Measurements from ENCODE around the gene TTF2. TPM values are rescaled to one million over a fixed set of nuclear protein-coding genes. Genes with fewer than 3 reads are reported as not detected.

TTF2 gene
- polyA plus RNA-seq, 1 donor (not counting 4 experiments of a cell fraction or from before 2014, with no cell fraction given) = 23.0 TPM

DNA sequence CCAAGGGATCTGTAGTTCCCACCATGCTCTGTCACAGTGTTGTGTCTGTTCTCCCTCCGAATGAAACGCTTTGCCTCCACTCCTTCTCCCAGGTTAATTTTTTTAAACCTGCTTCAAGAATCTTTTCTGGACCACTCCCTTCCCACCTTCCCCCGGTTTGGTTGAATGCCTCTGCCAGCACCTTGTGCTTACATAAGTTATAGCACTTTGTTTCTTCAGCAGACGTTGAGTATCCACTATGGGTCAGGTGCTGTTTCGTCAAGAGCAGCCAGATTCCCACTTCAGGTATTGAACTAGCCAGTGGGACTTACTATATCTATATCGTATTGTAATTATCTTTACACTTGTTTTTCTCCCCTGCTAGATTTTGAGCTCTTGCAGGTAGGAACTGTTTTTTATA lies 27.6 kb downstream of the TTF2 start:
- Histone ChIP-seq H3K9me3 (ENCODE audit: control insufficient read depth, low read depth, low read length) (no peaks in the 10 kb centered on the region), H3K9me1 (ENCODE audit: control insufficient read depth, extremely low read depth, insufficient read depth, low read length) (no peaks in the 10 kb centered on the region), H3K79me2 (ENCODE audit: control insufficient read depth, insufficient read depth, low read length) (no peaks in the 10 kb centered on the region), H3K4me2 (ENCODE audit: control insufficient read depth, extremely low read depth, insufficient read depth, low read depth, low read length) (no peak overlapping the region), H3K4me1 (ENCODE audit: control insufficient read depth, extremely low read depth, insufficient read depth, low read length) (peaks cover 7% of the 10 kb centered on the region), H3K9ac (ENCODE audit: control insufficient read depth, extremely low read depth, insufficient read depth, low read length) (no peak overlapping the region), H3K27me3 (ENCODE audit: control insufficient read depth, extremely low read depth, insufficient read depth, low read length) (no peaks in the 10 kb centered on the region), H3K27ac (ENCODE audit: control insufficient read depth, insufficient read depth, low read length) (no peak overlapping the region), H3K4me3 (ENCODE audit: control insufficient read depth in 2 of 3, extremely low read depth in 1 of 3, insufficient read depth in 2 of 3, low read depth in 1 of 3, low read length in 3 of 3) (no peak overlapping the region), H2AFZ (ENCODE audit: control insufficient read depth, low read length) (no peak overlapping the region), H4K20me1 (ENCODE audit: control insufficient read depth, extremely low read depth, insufficient read depth, low read length) (no peaks in the 10 kb centered on the region), H3K36me3 (ENCODE audit: control insufficient read depth in 2 of 2, extremely low read depth in 1 of 2, insufficient read depth in 2 of 2, low read length in 2 of 2) (peaks cover 7 to 14% of the 10 kb centered on the region in 2 experiments)
- no peak for DNase-seq (ENCODE audit: low read depth, low spot score)
- dilution Hi-C loops (cut with MboI; ENCODE audit: extremely low pct_ligation_motif_present, low sequenced_read_pairs) = no loop called here
- no peak for TF ChIP-seq EZH2 (IDR thresholded peaks at IDR 0.05; ENCODE audit: low read length)
- no peak for TF ChIP-seq CTCF (optimal IDR thresholded peaks at IDR 0.05 in 1 of 3, IDR thresholded peaks at IDR 0.05 in 1 of 3, conservative IDR thresholded peaks at IDR 0.05 in 1 of 3; ENCODE audit: extremely low read depth in 1 of 3, insufficient read depth in 2 of 3, low read length in 3 of 3)
- FAIRE-seq = no peak

- Histone ChIP-seq H4K20me1 (ENCODE audit: control insufficient read depth, extremely low read depth, insufficient read depth, low read length) (no peaks in the 10 kb centered on the region), H3K9me1 (ENCODE audit: control insufficient read depth, extremely low read depth, insufficient read depth, low read length) (no peaks in the 10 kb centered on the region), H3K27me3 (ENCODE audit: control insufficient read depth, extremely low read depth, insufficient read depth, low read length) (no peaks in the 10 kb centered on the region), H3K9ac (ENCODE audit: control insufficient read depth, extremely low read depth, insufficient read depth, low read length) (no peak overlapping the region), H3K27ac (ENCODE audit: control insufficient read depth, insufficient read depth, low read length) (no peak overlapping the region), H3K79me2 (ENCODE audit: control insufficient read depth, insufficient read depth, low read length) (no peaks in the 10 kb centered on the region), H3K9me3 (ENCODE audit: control insufficient read depth, low read depth, low read length) (no peaks in the 10 kb centered on the region), H2AFZ (ENCODE audit: control insufficient read depth, low read length) (no peak overlapping the region), H3K4me2 (ENCODE audit: control insufficient read depth, extremely low read depth, insufficient read depth, low read depth, low read length) (no peak overlapping the region), H3K4me3 (ENCODE audit: control insufficient read depth in 2 of 3, extremely low read depth in 1 of 3, insufficient read depth in 2 of 3, low read depth in 1 of 3, low read length in 3 of 3) (no peak overlapping the region), H3K36me3 (ENCODE audit: control insufficient read depth in 2 of 2, extremely low read depth in 1 of 2, insufficient read depth in 2 of 2, low read length in 2 of 2) (peaks cover 7 to 12% of the 10 kb centered on the region in 2 experiments), H3K4me1 (ENCODE audit: control insufficient read depth, extremely low read depth, insufficient read depth, low read length) (peaks cover 23% of the 10 kb centered on the region)
- FAIRE-seq = no peak
- dilution Hi-C loops (cut with MboI; ENCODE audit: extremely low pct_ligation_motif_present, low sequenced_read_pairs) = no loop called here
- no peak for DNase-seq (ENCODE audit: low read depth, low spot score)
- no peak for TF ChIP-seq EZH2 (IDR thresholded peaks at IDR 0.05; ENCODE audit: low read length)
- no peak for TF ChIP-seq CTCF (optimal IDR thresholded peaks at IDR 0.05 in 1 of 3, IDR thresholded peaks at IDR 0.05 in 1 of 3, conservative IDR thresholded peaks at IDR 0.05 in 1 of 3; ENCODE audit: extremely low read depth in 1 of 3, insufficient read depth in 2 of 3, low read length in 3 of 3)
Observed at GRCh38 chr1:117089996-117090395, 29.9 kb downstream of the TTF2 start.

Measured in keratinocyte (primary cell).